IgD-negative memory B cell (primary cell): Measurements from ENCODE around the gene LIMA1. TPM values are rescaled to one million over a fixed set of nuclear protein-coding genes. Genes with fewer than 3 reads are reported as not detected.

Experiments
- H3K27ac Mint-ChIP-seq, 3 donors: one replicate each; pipeline ENCODE4 v1.8.0; 2020 to 2022; ENCODE audit warnings: mild to moderate bottlenecking in 3 of 3, mixed read lengths in 3 of 3, moderate library complexity in 1 of 3
- H3K27me3 Mint-ChIP-seq: one replicate; pipeline ENCODE4 v1.8.0; 2021; ENCODE audit warnings: mixed read lengths
- H3K36me3 Mint-ChIP-seq: one replicate; pipeline ENCODE4 v1.8.0; 2020; ENCODE audit warnings: mild to moderate bottlenecking, mixed read lengths
- H3K4me1 Mint-ChIP-seq, 3 donors: one replicate each; pipeline ENCODE4 v1.8.0; 2020 to 2022; ENCODE audit warnings: mixed read lengths in 3 of 3, mild to moderate bottlenecking in 1 of 3
- H3K4me3 Mint-ChIP-seq, 4 donors: one replicate each; pipeline ENCODE4 v1.8.0; 2020 to 2022; ENCODE audit warnings: mild to moderate bottlenecking in 4 of 4, mixed read lengths in 4 of 4, moderate library complexity in 3 of 4
- H3K9me3 Mint-ChIP-seq, 3 donors: one replicate each; pipeline ENCODE4 v1.8.0; 2020 to 2021; ENCODE audit warnings: mixed read lengths in 3 of 3, mild to moderate bottlenecking in 1 of 3
- polyA plus RNA-seq: library from polyadenylated mRNA; unstranded; fragments of 300-500 nt; fragmentation: Illumina TruSeq; gene quantifications from one replicate; pipeline ENCODE4 v1.2.3, GENCODE V29; 2021

LIMA1 gene
- polyA plus RNA-seq, 1 donor from 2014 or later: 1.5 TPM

- Mint-ChIP-seq H3K36me3 (peaks cover 4% of the 10 kb centered on the region), H3K9me3 (no peaks in the 10 kb centered on the region), H3K4me3 (no peak overlapping the region), H3K27ac (no peak overlapping the region), H3K27me3 (no peaks in the 10 kb centered on the region), H3K4me1 (no peaks in the 10 kb centered on the region)
Observed at GRCh38 chr12:50246197-50246865, 37.0 kb downstream of the LIMA1 start.

GRCh38 chr12:50243507-50243906 lies 39.8 kb downstream of the LIMA1 start:
- Mint-ChIP-seq H3K9me3 (no peaks in the 10 kb centered on the region), H3K4me3 (peak overlapping the region in 1 of 4 donors; percentile 1), H3K27me3 (no peaks in the 10 kb centered on the region), H3K4me1 (no peaks in the 10 kb centered on the region), H3K27ac (no peak overlapping the region), H3K36me3 (peaks cover 4% of the 10 kb centered on the region)

- Mint-ChIP-seq H3K27me3 (no peaks in the 10 kb centered on the region), H3K9me3 (no peaks in the 10 kb centered on the region), H3K4me1 (no peaks in the 10 kb centered on the region), H3K4me3 (no peak overlapping the region), H3K27ac (no peak overlapping the region), H3K36me3 (peaks cover 4% of the 10 kb centered on the region)
Observed at GRCh38 chr12:50242751-50243191, 40.5 kb downstream of the LIMA1 start.

DNA sequence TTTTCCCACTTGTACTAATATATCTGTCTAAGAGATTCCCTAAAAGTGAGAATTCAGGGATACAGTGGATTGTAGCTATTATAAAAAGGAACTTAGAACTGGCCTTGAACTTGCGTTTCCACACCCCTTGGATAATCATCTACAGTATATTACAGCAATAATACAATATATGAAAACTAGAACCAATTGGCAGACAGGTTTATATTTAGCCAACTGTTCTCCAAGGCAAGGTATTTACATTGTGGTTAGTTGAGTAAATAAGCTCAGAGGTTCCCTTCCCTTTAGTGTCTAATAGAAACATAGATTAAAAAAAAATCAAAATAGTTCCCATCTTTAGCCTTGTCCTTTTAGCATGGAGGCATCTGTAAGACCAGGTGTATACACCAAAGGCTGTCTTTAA lies 42.1 kb downstream of the LIMA1 start:
- Mint-ChIP-seq H3K36me3 (no peaks in the 10 kb centered on the region), H3K27ac (no peak overlapping the region), H3K4me3 (no peak overlapping the region), H3K9me3 (no peaks in the 10 kb centered on the region), H3K4me1 (no peaks in the 10 kb centered on the region), H3K27me3 (no peaks in the 10 kb centered on the region)

DNA sequence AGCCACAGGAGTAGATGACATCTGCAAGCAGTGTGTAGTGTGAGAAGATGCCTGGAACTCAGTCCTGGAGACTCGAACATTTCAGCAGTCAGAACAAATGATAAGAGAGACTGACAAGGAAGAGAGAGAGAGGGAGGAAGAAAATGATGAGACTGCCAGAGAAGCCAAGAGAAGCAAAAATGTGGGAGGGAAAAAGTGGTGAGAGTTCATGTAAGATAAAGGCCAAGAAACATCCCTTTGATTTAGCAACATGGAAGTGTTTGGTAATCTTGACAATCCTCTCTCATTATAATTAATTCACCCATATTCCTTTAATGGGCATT lies 42.6 kb downstream of the LIMA1 start:
- Mint-ChIP-seq H3K27ac (no peak overlapping the region), H3K4me1 (no peaks in the 10 kb centered on the region), H3K27me3 (no peaks in the 10 kb centered on the region), H3K9me3 (no peaks in the 10 kb centered on the region), H3K4me3 (no peak overlapping the region), H3K36me3 (no peaks in the 10 kb centered on the region)

DNA sequence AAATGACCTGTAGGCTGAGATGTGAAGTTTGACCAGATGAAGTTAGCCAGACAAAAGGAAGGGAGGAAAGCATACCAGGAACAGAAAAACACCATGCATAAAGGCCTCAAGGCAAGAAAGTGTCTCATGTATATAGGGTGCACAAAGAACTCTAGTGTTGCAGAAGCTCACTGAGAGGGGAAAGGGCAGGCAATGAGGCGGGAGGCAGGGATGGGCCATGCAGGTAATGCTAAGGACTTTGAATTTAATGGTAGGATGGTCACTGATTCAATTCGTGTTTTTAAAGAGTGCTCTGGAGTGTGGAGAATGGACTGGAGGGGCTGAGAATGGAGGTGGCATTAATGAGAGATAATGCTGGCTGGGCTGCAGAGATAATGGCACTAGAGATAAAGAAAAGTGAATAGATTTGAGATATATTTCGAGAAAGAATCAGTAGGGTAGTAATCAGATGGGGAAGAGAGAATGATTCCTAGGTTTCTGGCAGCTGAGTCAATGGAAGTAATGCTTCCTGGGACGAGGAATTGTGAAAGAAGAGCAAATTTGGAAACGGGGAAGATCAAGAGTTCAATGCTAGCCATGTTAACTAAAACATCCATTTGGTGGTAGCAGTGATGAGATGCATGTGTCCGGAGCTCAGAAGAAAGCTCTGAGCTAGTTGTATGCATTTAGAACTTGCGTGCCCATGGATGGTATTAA lies 43.1 kb downstream of the LIMA1 start:
- H3K27me3 Mint-ChIP-seq: no peaks in the 10 kb centered on the region
- H3K9me3 Mint-ChIP-seq: no peaks in the 10 kb centered on the region
- H3K4me1 Mint-ChIP-seq: no peaks in the 10 kb centered on the region
- no peaks in the 10 kb centered on the region for H3K36me3 Mint-ChIP-seq
- H3K4me3 Mint-ChIP-seq: no peak overlapping the region
- H3K27ac Mint-ChIP-seq: no peak overlapping the region

- no peak overlapping the region for H3K27ac Mint-ChIP-seq
- H3K27me3 Mint-ChIP-seq: no peaks in the 10 kb centered on the region
- H3K4me3 Mint-ChIP-seq: no peak overlapping the region
- H3K4me1 Mint-ChIP-seq: no peaks in the 10 kb centered on the region
- no peaks in the 10 kb centered on the region for H3K36me3 Mint-ChIP-seq
- no peaks in the 10 kb centered on the region for H3K9me3 Mint-ChIP-seq
Observed at GRCh38 chr12:50239355-50239891, 43.9 kb downstream of the LIMA1 start.

DNA sequence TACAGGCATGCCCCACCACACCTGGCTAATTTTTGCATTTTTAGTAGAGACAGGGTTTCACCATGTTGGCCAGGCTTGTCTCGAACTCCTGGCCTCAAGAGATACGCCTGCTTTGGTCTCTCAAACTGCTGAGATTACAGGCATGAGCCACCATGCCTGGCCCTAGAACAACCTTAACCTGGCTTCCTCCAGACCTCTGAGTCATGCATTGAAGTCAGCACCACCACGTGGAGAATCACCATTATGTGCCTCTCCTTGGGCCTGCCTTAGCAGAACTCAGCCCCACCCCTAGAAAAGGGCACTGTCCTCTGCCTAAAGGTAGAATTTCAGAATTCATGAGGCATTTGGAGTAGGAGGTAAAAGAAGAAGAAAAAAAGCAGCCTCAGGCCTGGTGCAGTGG lies 49.0 kb downstream of the LIMA1 start:
- Mint-ChIP-seq H3K36me3 (no peaks in the 10 kb centered on the region), H3K4me3 (no peak overlapping the region), H3K27ac (no peak overlapping the region)

GRCh38 chr12:50232771-50233209 lies 50.5 kb downstream of the LIMA1 start:
- no peaks in the 10 kb centered on the region for H3K9me3 Mint-ChIP-seq
- no peak overlapping the region for H3K27ac Mint-ChIP-seq
- no peak overlapping the region for H3K4me3 Mint-ChIP-seq
- no peaks in the 10 kb centered on the region for H3K4me1 Mint-ChIP-seq
- peaks cover 2% of the 10 kb centered on the region for H3K36me3 Mint-ChIP-seq
- no peaks in the 10 kb centered on the region for H3K27me3 Mint-ChIP-seq

More for the DNA sequence above, 49.0 kb downstream of the LIMA1 start:
- no peaks in the 10 kb centered on the region for H3K27me3 Mint-ChIP-seq
- no peaks in the 10 kb centered on the region for H3K4me1 Mint-ChIP-seq
- H3K9me3 Mint-ChIP-seq: no peaks in the 10 kb centered on the region

- no peaks in the 10 kb centered on the region for H3K9me3 Mint-ChIP-seq
- no peaks in the 10 kb centered on the region for H3K4me1 Mint-ChIP-seq
- no peaks in the 10 kb centered on the region for H3K27me3 Mint-ChIP-seq
- no peak overlapping the region for H3K4me3 Mint-ChIP-seq
- no peak overlapping the region for H3K27ac Mint-ChIP-seq
- peaks cover 2% of the 10 kb centered on the region for H3K36me3 Mint-ChIP-seq
Observed at GRCh38 chr12:50232206-50232605, 51.1 kb downstream of the LIMA1 start.

GRCh38 chr12:50231346-50231745 lies 52.0 kb downstream of the LIMA1 start:
- Mint-ChIP-seq H3K4me3 (no peak overlapping the region), H3K9me3 (no peaks in the 10 kb centered on the region), H3K4me1 (no peaks in the 10 kb centered on the region), H3K36me3 (peaks cover 2% of the 10 kb centered on the region), H3K27me3 (no peaks in the 10 kb centered on the region), H3K27ac (no peak overlapping the region)

DNA sequence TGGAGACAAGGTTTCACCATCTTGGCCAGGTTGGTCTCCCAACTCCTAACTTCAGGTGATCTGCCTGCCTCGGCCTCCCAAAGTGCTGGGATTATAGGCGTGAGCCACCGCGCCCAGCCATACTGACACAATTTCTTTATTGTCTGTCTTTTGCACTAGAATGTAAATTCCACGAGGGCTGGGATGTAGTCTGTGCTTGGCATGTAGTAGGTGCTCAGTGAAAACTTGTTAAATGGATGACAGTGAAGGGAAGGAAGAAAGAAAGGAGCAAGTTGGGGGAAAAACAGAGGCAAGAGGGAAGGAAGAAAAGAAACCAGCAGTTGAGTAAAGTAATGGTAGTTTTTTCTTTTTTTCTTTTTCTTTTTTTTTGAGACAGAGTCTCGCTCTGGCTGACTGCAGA lies 53.1 kb downstream of the LIMA1 start:
- Mint-ChIP-seq H3K27ac (no peak overlapping the region), H3K36me3 (peaks cover 2% of the 10 kb centered on the region), H3K9me3 (no peaks in the 10 kb centered on the region), H3K4me1 (no peaks in the 10 kb centered on the region), H3K4me3 (no peak overlapping the region), H3K27me3 (no peaks in the 10 kb centered on the region)

GRCh38 chr12:50224026-50224692 lies 59.2 kb downstream of the LIMA1 start:
- Mint-ChIP-seq H3K4me3 (peak overlapping the region; percentile 3 to 76 (median 64)), H3K36me3 (peaks cover 2% of the 10 kb centered on the region), H3K27me3 (no peaks in the 10 kb centered on the region), H3K27ac (no peak overlapping the region), H3K9me3 (no peaks in the 10 kb centered on the region), H3K4me1 (peaks cover 10 to 12% (median 12%) of the 10 kb centered on the region in 3 donors)

DNA sequence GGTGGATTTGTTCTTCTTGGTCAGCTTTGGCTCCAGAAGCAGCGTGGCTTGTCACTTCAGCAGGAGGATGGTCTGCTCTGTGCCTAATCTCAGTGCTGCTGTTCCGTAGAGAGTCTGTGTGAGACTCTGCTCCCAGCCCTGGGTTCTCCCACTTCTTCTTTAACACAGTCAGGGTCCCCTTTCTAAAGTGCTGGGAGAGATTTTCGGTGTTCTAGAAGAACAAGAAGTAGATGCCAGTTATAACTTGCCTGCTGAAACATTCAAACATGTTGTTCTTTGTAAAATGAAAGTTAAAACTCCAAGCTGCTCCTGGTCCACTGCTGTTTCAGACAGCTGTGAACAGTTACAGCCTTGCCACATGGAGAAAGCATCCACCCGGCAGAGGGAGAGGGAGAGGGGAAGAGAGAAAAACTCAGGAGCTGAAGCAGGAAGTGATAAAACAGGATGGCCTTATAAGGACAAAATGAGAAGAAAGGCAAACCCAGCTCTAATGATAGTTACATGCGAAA lies 61.0 kb downstream of the LIMA1 start:
- Mint-ChIP-seq H3K27ac (no peak overlapping the region), H3K27me3 (no peaks in the 10 kb centered on the region), H3K4me3 (no peak overlapping the region), H3K4me1 (peaks cover 10 to 13% (median 12%) of the 10 kb centered on the region in 3 donors), H3K36me3 (no peaks in the 10 kb centered on the region), H3K9me3 (no peaks in the 10 kb centered on the region)

GRCh38 chr12:50221228-50222008 lies 61.9 kb downstream of the LIMA1 start:
- Mint-ChIP-seq H3K27ac (no peak overlapping the region), H3K27me3 (no peaks in the 10 kb centered on the region), H3K4me1 (peaks cover 10 to 13% (median 12%) of the 10 kb centered on the region in 3 donors), H3K9me3 (no peaks in the 10 kb centered on the region), H3K4me3 (no peak overlapping the region), H3K36me3 (no peaks in the 10 kb centered on the region)
